GM21576 (cell line): Measurements from ENCODE around the gene C16orf87.

ENCODE experiments used
- ATAC-seq: cut with Tn5 transposase; IDR thresholded peaks from one replicate; pipeline ENCODE4 v1.9.1; 2021; ENCODE audit warnings: mild to moderate bottlenecking, moderate library complexity; ENCODE audit not compliant: unreplicated experiment

Gene C16orf87

GRCh38 chr16:46762583-46762982 is 68.4 kb downstream of the C16orf87 start:
- ATAC-seq, result no peak

GRCh38 chr16:46759309-46759708 is 71.7 kb downstream of the C16orf87 start:
- ATAC-seq, result no peak

- ATAC-seq, result no peak
These were observed 73.5 kb downstream of the C16orf87 start for GRCh38 chr16:46757339-46758050.

- ATAC-seq, result no peak
These were observed 74.2 kb downstream of the C16orf87 start for GRCh38 chr16:46756772-46757171.

- ATAC-seq, result no peak
These were observed 78.0 kb downstream of the C16orf87 start for GRCh38 chr16:46753015-46753414.

- no peak for ATAC-seq
These were observed 79.6 kb downstream of the C16orf87 start for GRCh38 chr16:46751381-46751780.

- peak; percentile 76 for ATAC-seq
These were observed 81.9 kb downstream of the C16orf87 start for GRCh38 chr16:46748775-46749705.

- no peak for ATAC-seq
These were observed 83.0 kb downstream of the C16orf87 start, which contains the start of gene MYLK3 for GRCh38 chr16:46747777-46748651. Gene MYLK3, minus strand, starts transcription at chr16:46748344. Its CDS starts 151 bp downstream, at chr16:46748193.

GRCh38 chr16:46746821-46747776 is 83.9 kb downstream of the C16orf87 start:
- ATAC-seq, result no peak
